UCSD-AML1 (cell line): ENCODE measurements around the gene FARS2.
A peak's percentile ranks its signal among the peaks of the same experiment; 100 is the strongest.

ENCODE experiments used
- DNase-seq: peaks from one replicate; lab custom pipeline; 2025; ENCODE audit not compliant: unreplicated experiment; lab: John Stamatoyannopoulos, UW

FARS2 gene

GRCh38 chr6:5365436-5366195 lies 104.3 kb downstream of the FARS2 start:
- no peak for DNase-seq

DNA sequence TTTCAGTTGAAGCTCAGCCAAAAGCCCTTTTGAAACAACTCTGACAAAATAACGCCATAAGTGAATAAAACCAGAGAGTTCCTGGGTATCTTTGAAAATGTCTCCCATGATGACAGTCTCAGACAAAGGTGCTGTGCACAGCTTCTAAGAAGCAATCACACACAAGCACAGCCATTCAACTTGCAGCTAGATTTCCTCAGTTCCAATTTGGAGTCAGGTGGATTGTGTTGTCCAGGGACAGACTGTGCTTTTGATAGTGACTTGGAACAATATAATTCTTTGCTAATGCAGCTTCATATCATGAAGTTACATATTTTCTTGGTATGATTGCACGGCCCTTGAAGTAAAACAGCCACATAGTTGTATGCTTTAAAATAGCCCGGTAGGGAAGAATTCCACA lies 105.6 kb downstream of the FARS2 start:
- no peak for DNase-seq

DNA sequence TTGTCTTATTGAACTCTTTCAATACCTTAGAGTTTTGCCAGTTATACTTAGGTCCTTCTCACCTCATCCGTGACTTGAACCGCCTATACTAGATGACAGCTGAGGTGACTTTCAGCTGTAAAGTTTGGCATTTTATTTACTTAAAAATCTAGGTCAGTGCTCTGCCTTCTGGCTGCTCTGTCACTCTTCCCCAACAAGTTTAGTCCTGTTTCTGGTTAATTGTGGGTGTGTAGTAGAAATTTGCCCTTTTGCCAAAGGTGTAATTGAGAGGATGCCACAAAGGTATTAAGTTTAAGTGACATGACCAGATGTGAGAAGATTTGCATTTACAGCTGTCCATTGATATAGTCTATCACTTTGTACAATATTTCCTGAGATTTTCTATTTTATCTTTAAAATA lies 106.2 kb downstream of the FARS2 start:
- no peak for DNase-seq

GRCh38 chr6:5373430-5373829 lies 112.1 kb downstream of the FARS2 start:
- no peak for DNase-seq

DNA sequence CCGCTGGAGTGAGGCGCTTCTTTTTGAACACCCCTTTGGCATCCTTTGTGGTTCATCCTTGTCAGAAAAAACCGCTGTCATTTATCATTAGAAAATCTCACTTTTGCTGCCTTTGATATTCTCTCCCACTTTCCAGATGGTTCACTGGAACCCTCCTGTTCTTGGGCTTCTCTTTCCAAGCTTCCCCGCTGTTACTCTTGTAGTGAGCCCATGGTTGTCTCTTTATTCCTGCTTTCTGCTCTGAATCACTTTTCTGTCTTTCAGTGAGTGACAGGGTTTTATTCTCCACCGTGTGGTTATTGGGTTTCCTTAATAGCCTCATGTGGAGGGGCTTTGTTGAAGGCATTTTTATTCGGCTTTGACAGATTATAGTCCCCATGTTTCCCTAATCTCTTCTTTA lies 117.0 kb downstream of the FARS2 start:
- no peak for DNase-seq

DNA sequence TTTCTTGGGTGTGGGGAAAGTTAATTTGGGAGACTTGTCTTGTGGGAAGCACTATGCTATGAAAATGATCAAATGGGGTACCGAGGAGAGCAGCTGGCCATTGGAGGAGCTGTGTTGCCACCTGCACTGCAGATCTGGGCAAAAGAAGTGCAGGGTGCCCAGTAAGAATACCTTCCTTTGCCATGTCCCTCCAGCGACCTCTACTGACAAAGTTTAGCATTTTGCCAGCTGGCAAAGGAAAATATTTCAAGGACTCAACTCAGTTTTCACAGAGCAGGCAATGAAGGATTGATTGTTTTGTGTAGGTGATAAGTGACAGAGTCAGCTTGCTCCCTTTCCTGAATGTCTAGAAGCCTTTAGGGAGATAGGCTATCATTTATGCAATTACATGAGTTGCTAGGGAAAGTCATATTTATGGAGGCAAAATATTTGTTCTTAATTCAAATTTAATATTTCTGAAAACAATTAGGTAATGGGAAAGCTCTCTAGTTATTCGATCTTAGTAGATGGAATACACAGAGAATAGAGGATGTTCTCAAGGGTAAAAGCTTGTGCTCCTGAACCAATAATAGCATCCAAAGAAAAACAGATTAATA lies 118.4 kb downstream of the FARS2 start:
- DNase-seq = peak; percentile 26

DNA sequence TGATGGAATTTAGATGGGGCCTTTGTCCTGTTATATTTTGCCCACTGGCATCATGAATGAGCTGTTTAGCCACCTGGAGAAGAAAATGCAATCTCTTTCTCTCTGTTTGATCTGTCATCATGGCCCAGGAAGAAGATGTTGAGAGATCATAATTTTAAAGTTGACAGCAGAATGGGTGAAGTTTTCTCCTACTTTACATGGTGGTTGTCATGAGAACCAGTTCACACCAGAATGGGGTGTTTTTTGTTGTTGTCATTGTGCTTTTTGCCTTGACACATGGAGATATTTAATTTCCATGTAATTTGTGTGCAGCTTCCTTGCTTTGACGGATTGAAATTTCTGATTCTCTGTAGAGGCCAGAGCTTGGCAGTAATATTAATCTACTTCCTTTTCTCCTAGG lies 122.5 kb downstream of the FARS2 start:
- DNase-seq = no peak

GRCh38 chr6:5384276-5384675 lies 123.0 kb downstream of the FARS2 start:
- DNase-seq = no peak

- no peak for DNase-seq
These were observed 127.0 kb downstream of the FARS2 start for GRCh38 chr6:5388326-5388725.

- no peak for DNase-seq
These were observed 127.9 kb downstream of the FARS2 start for GRCh38 chr6:5389086-5389745.

- no peak for DNase-seq
These were observed 128.9 kb downstream of the FARS2 start for GRCh38 chr6:5390177-5390576.

- no peak for DNase-seq
These were observed 133.0 kb downstream of the FARS2 start for GRCh38 chr6:5394280-5394679.

DNA sequence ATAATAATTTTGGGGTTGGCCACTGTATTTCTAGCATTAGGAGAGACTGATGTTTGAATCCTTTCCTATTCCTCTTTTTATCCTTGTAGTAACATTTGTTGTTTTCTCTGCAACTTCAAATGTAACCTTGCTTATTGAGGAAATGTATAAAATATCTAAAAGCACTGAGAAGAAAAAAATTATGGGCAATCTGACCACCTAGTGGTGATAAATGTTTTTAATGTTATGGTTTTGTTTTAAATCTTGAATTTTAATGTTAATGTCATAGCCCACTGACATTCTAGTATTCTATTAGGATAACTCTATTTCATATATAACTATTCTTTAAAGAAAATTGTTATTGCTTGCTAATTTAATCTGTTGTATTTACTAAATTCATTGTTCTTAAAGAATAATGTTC lies 134.4 kb downstream of the FARS2 start:
- DNase-seq = no peak

GRCh38 chr6:5398530-5398929 lies 137.2 kb downstream of the FARS2 start:
- no peak for DNase-seq

DNA sequence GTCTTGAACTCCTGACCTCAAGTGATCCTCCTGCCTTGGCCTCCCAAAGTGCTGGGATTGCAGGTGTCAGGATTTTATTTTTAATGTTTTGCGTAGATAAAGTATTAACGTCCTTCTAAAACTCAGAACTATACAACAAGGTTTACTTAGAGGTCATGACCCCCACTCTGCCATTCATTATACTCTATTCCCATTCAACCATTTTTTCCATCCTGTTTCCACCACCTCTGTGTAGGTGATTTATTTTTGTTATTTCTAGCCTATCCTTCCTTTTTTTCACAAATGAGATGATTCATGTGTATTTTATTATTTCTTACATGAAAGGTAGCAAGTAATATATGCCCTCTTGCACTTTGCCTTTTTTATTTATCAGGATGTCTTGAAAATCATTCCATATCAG lies 138.1 kb downstream of the FARS2 start:
- DNase-seq = no peak

DNA sequence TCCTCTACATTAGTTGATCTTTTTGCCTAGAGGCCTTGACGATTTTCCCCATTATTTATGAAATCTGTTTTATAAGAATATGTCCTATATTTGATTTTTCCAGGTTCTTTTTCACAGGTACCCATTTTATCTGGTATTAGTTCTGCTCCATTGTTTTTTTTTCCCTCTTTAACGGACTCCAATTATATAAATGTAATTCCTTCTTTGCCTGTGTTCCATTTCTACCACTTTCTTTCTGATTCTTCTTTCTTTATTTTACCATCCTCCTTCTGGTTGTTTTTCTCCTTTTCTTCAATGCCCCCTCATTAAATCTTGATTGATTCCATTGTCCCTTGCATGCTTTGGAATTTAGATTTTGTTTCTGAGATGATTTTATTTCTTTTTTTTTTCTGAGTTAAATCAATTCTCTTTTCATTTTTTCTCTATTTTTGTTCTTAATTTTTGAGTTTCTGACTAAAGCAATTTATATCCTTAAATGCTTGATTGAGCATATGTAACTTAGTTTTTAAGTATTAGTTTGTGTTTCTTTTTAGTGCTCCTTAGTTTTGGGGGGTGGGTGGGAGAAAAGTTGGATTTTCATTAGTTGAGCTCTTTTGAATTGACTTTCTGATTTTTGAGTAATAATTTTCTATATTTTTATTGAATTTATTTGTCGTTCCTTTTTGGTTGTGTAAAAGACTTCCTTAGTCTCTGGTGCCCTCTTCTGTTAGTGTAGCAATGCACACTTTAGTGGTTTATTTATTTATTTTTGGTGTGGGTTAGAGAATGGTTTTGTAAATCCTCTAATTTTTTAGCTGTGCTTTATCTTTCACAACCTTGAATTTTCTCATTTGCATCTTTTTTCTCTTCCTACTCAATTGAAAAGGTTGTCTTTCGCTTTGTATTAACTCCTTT lies 140.8 kb downstream of the FARS2 start:
- no peak for DNase-seq

DNA sequence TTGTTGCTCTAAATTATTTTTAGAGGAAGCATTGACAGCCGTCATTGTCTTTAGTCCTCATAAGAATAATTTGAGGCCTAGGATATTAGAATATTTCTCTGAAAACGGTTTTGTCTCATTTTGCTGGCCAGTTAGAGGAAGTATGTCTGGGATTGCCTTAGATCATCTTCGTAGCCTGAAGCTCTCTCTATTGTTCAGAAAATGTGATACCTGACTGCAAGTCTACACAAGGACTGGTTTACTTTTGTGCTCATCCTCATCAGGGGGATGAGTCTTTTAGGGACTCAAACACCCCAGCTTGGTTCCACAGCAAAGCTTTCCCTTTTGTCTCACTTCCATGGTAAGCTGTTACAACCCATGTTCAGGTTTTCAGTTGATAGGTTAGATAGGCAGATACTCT lies 141.8 kb downstream of the FARS2 start:
- no peak for DNase-seq

GRCh38 chr6:5403609-5404008 lies 142.3 kb downstream of the FARS2 start:
- no peak for DNase-seq

GRCh38 chr6:5405976-5406375 lies 144.7 kb downstream of the FARS2 start:
- no peak for DNase-seq

GRCh38 chr6:5411414-5411813 lies 150.1 kb downstream of the FARS2 start:
- DNase-seq = no peak

GRCh38 chr6:5412017-5412416 lies 150.7 kb downstream of the FARS2 start:
- no peak for DNase-seq
